WTC11 (cell line): ENCODE measurements around the gene CYP51A1. TPM values are rescaled to one million over a fixed set of nuclear protein-coding genes. Genes with fewer than 3 reads are reported as not detected.
A peak's percentile ranks its signal among the peaks of the same experiment; 100 is the strongest.

Experiments used
- ATAC-seq: fragments of 200-7000 bp; cut with Tn5 transposase; 2 replicates; pipeline ENCODE4 v1.10.0; 2021; ENCODE audit warnings: mild to moderate bottlenecking, moderate library complexity
- CTCF ChIA-PET: fragments of 300-600 bp; sonication (Branson Sonifier 250); formaldehyde crosslinking; loops from one replicate; lab custom pipeline; 2021; ENCODE audit warnings: antibody characterized with exemption; lab: Charles Lee
- POLR2A ChIA-PET: fragments of 350-600 bp; sonication (Branson Sonifier 250); formaldehyde crosslinking; loops from one replicate; lab custom pipeline; 2021; ENCODE audit warnings: antibody characterized with exemption; lab: Charles Lee
- DNase-seq: peaks from one replicate; pipeline ENCODE4 v3.0.0; 2021; ENCODE audit warnings: low spot score
- H3K27ac Mint-ChIP-seq: 2 replicates; pipeline ENCODE4 v1.8.0; 2021; ENCODE audit warnings: mixed read lengths
- H3K27me3 Mint-ChIP-seq: 2 replicates; pipeline ENCODE4 v1.8.0; 2021; ENCODE audit warnings: low read depth, mild to moderate bottlenecking, moderate library complexity, mixed read lengths
- H3K36me3 Mint-ChIP-seq: 2 replicates; pipeline ENCODE4 v1.8.0; 2021; ENCODE audit warnings: mixed read lengths
- H3K4me1 Mint-ChIP-seq: 2 replicates; pipeline ENCODE4 v1.8.0; 2022; ENCODE audit warnings: mixed read lengths
- H3K4me3 Mint-ChIP-seq: 2 replicates; pipeline ENCODE4 v1.8.0; 2021; ENCODE audit warnings: mild to moderate bottlenecking, moderate library complexity, mixed read lengths
- H3K9me3 Mint-ChIP-seq: 2 replicates; pipeline ENCODE4 v1.8.0; 2021; ENCODE audit warnings: mixed read lengths
- ATF1 ChIP-seq: sonication (generic); formaldehyde crosslinking; IDR thresholded peaks from 2 replicates; pipeline ENCODE4 v1.8.1; 2023; ENCODE audit warnings: mild to moderate bottlenecking, moderate library complexity, missing genetic modification reagents
- FOXP1 ChIP-seq: sonication (generic); formaldehyde crosslinking; IDR thresholded peaks from 2 replicates; pipeline ENCODE4 v1.8.0; 2022; ENCODE audit warnings: missing genetic modification reagents, mild to moderate bottlenecking, moderate library complexity, borderline replicate concordance
- NR1H2 ChIP-seq: sonication (generic); formaldehyde crosslinking; IDR thresholded peaks from 2 replicates; pipeline ENCODE4 v1.9.0; 2021; ENCODE audit warnings: mild to moderate bottlenecking, moderate library complexity, missing genetic modification reagents
- PRRX2 ChIP-seq: fragments of 250-450 bp; sonication (Bioruptor Pico); IDR thresholded peaks from 2 replicates; pipeline ENCODE4 v1.8.0; 2021; ENCODE audit warnings: mild to moderate bottlenecking
- RELA ChIP-seq: sonication (generic); formaldehyde crosslinking; IDR thresholded peaks from 2 replicates; pipeline ENCODE4 v1.8.1; 2022; ENCODE audit warnings: missing genetic modification reagents, mild to moderate bottlenecking, borderline replicate concordance
- SMAD4 ChIP-seq: sonication (generic); formaldehyde crosslinking; IDR thresholded peaks from 2 replicates; pipeline ENCODE4 v1.8.0; 2022; ENCODE audit warnings: mild to moderate bottlenecking, missing genetic modification reagents
- SOX15 ChIP-seq: fragments of 250-450 bp; sonication (Bioruptor Pico); IDR thresholded peaks from 2 replicates; pipeline ENCODE4 v1.9.0; 2021; ENCODE audit warnings: mild to moderate bottlenecking
- SP1 ChIP-seq: sonication (generic); formaldehyde crosslinking; conservative IDR thresholded peaks from 2 replicates; pipeline ENCODE4 v1.8.1; 2022; ENCODE audit warnings: missing genetic modification reagents
- TP53 ChIP-seq: sonication (generic); formaldehyde crosslinking; IDR thresholded peaks from 2 replicates; pipeline ENCODE4 v1.8.1; 2023; ENCODE audit warnings: mild to moderate bottlenecking, missing genetic modification reagents
- ZNF121 ChIP-seq: sonication (generic); formaldehyde crosslinking; IDR thresholded peaks from 2 replicates; pipeline ENCODE4 v1.8.0; 2023; ENCODE audit warnings: missing genetic modification reagents
- ZNF317 ChIP-seq: sonication (generic); formaldehyde crosslinking; IDR thresholded peaks from 2 replicates; pipeline ENCODE4 v1.8.1; 2023; ENCODE audit warnings: low read depth, mild to moderate bottlenecking, moderate library complexity, missing genetic modification reagents, borderline replicate concordance
- ZNF416 ChIP-seq: fragments of 250-450 bp; sonication (Bioruptor Pico); IDR thresholded peaks from 2 replicates; pipeline ENCODE4 v1.9.0; 2021; ENCODE audit warnings: mild to moderate bottlenecking, inconsistent platforms
- total RNA-seq: library from RNA; stranded (reverse); gene quantifications from 3 replicates; pipeline ENCODE4 v1.2.3, GENCODE V29; 2021
- TF ChIP-seq, protein P1 (sequence below): sonication (generic); formaldehyde crosslinking; IDR thresholded peaks from 2 replicates; pipeline ENCODE4 v1.8.1; 2023; ENCODE audit warnings: mild to moderate bottlenecking, missing genetic modification reagents, moderate library complexity
- TF ChIP-seq, protein P2 (sequence below): fragments of 250-450 bp; sonication (Bioruptor Pico); IDR thresholded peaks from 2 replicates; pipeline ENCODE4 v1.9.0; 2021; ENCODE audit warnings: moderate library complexity, mild to moderate bottlenecking, inconsistent platforms, borderline replicate concordance
- TF ChIP-seq, protein P3 (sequence below): sonication (generic); formaldehyde crosslinking; IDR thresholded peaks from 2 replicates; pipeline ENCODE4 v1.8.1; 2023; ENCODE audit warnings: mild to moderate bottlenecking, missing genetic modification reagents
- TF ChIP-seq, protein P4 (sequence below): sonication (generic); formaldehyde crosslinking; IDR thresholded peaks from 2 replicates; pipeline ENCODE4 v1.8.1; 2023; ENCODE audit warnings: mild to moderate bottlenecking, missing genetic modification reagents
- TF ChIP-seq, protein P5 (sequence below): sonication (generic); formaldehyde crosslinking; IDR thresholded peaks from 2 replicates; pipeline ENCODE4 v1.8.1; 2022; ENCODE audit warnings: missing genetic modification reagents, borderline replicate concordance
- TF ChIP-seq, protein P6 (sequence below): sonication (generic); formaldehyde crosslinking; IDR thresholded peaks from 2 replicates; pipeline ENCODE4 v1.8.1; 2022; ENCODE audit warnings: mild to moderate bottlenecking, missing genetic modification reagents, moderate library complexity, borderline replicate concordance
- TF ChIP-seq, protein P7 (sequence below): sonication (generic); formaldehyde crosslinking; IDR thresholded peaks from 2 replicates; pipeline ENCODE4 v1.8.0; 2023; ENCODE audit warnings: missing genetic modification reagents, mild to moderate bottlenecking, borderline replicate concordance

CYP51A1 gene
- total RNA-seq, 1 experiment from 2014 or later, result 81.4 TPM

DNA sequence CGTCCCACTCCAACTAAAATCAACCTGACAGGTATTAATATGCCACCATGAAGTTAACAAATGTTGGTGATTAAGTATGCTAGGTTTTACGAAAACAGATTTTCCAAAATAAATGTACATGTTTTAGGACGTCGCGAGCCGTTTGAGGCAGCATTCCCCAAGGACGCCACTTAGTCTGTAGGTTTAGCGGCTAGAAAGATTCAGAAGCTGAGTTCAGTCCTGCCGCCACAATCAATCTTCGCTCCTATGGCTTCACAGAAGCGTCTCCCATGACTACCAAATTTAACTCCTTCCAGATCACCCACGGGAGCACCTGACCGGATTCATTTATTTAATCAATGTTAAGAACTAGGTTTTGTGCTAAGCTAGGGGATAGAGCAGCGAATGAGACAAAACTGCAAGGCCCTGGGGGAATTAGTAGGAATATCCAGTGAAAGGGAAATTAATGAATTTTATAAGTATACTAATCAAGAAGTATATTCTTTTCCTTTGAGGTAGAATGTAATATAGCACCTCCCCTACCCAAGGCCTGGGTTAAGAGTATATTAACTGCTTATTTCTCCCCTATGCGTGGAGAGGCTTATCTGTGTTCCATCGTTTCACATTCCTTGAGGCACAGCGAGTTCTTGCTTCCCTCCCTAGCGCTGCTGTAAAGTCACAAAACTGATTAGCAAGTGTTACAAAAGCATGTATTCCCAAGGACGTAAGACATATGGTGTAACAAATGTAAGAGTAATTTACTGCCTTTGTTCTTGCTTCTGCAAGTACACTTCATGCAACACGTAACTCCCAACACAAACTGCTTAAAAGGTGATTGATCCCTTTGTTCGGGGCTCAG is 994 bp upstream of the CYP51A1 start:
- Mint-ChIP-seq H3K9me3 (peaks cover 12% of the 10 kb centered on the region), H3K27ac (peak overlapping the region; percentile 100), H3K4me3 (peak overlapping the region; percentile 98), H3K36me3 (peaks cover 17% of the 10 kb centered on the region), H3K27me3 (no peaks in the 10 kb centered on the region), H3K4me1 (peaks cover 20% of the 10 kb centered on the region)
- CTCF ChIA-PET, result interaction anchor here (1.0 to 1.6 kb wide), 6 partner anchors 44 to 393 kb away, joined by 4 to 8 read pairs (median 5); partner anchors contain the start of genes GATAD1, LRRD1, PEX1 and RBM48
- ATAC-seq (peak; percentile 1; the same call in 1 of the 2 replicates), DNase-seq (no peak)
- TF ChIP-seq SMAD4 (CRISPR knock-in tag) (no peak), FOXP1 (CRISPR knock-in tag) (no peak), ZNF121 (no peak), PRRX2 (CRISPR knock-in tag) (no peak), SOX15 (CRISPR knock-in tag) (no peak), RELA (no peak), ZNF317 (CRISPR knock-in tag) (no peak), SP1 (no peak)
- TF ChIP-seq, protein P1, sequence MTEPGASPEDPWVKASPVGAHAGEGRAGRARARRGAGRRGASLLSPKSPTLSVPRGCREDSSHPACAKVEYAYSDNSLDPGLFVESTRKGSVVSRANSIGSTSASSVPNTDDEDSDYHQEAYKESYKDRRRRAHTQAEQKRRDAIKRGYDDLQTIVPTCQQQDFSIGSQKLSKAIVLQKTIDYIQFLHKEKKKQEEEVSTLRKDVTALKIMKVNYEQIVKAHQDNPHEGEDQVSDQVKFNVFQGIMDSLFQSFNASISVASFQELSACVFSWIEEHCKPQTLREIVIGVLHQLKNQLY, result no peak
- TF ChIP-seq, protein P2, sequence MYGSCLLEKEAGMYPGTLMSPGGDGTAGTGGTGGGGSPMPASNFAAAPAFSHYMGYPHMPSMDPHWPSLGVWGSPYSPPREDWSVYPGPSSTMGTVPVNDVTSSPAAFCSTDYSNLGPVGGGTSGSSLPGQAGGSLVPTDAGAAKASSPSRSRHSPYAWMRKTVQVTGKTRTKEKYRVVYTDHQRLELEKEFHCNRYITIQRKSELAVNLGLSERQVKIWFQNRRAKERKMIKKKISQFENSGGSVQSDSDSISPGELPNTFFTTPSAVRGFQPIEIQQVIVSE, result no peak
- TF ChIP-seq, protein P3, sequence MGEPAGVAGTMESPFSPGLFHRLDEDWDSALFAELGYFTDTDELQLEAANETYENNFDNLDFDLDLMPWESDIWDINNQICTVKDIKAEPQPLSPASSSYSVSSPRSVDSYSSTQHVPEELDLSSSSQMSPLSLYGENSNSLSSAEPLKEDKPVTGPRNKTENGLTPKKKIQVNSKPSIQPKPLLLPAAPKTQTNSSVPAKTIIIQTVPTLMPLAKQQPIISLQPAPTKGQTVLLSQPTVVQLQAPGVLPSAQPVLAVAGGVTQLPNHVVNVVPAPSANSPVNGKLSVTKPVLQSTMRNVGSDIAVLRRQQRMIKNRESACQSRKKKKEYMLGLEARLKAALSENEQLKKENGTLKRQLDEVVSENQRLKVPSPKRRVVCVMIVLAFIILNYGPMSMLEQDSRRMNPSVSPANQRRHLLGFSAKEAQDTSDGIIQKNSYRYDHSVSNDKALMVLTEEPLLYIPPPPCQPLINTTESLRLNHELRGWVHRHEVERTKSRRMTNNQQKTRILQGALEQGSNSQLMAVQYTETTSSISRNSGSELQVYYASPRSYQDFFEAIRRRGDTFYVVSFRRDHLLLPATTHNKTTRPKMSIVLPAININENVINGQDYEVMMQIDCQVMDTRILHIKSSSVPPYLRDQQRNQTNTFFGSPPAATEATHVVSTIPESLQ (CRISPR knock-in tag), result no peak
- TF ChIP-seq, protein P4, sequence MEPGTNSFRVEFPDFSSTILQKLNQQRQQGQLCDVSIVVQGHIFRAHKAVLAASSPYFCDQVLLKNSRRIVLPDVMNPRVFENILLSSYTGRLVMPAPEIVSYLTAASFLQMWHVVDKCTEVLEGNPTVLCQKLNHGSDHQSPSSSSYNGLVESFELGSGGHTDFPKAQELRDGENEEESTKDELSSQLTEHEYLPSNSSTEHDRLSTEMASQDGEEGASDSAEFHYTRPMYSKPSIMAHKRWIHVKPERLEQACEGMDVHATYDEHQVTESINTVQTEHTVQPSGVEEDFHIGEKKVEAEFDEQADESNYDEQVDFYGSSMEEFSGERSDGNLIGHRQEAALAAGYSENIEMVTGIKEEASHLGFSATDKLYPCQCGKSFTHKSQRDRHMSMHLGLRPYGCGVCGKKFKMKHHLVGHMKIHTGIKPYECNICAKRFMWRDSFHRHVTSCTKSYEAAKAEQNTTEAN, result no peak
- TF ChIP-seq, protein P5, sequence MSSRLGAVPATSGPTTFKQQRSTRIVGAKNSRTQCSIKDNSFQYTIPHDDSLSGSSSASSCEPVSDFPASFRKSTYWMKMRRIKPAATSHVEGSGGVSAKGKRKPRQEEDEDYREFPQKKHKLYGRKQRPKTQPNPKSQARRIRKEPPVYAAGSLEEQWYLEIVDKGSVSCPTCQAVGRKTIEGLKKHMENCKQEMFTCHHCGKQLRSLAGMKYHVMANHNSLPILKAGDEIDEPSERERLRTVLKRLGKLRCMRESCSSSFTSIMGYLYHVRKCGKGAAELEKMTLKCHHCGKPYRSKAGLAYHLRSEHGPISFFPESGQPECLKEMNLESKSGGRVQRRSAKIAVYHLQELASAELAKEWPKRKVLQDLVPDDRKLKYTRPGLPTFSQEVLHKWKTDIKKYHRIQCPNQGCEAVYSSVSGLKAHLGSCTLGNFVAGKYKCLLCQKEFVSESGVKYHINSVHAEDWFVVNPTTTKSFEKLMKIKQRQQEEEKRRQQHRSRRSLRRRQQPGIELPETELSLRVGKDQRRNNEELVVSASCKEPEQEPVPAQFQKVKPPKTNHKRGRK (CRISPR knock-in tag), result no peak
- POLR2A ChIA-PET, result interaction anchor here (1.0 to 1.3 kb wide), 3 partner anchors 111 to 312 kb away, joined by 3 to 6 read pairs (median 4); partner anchors contain the start of genes ANKIB1, GATAD1 and KRIT1

DNA sequence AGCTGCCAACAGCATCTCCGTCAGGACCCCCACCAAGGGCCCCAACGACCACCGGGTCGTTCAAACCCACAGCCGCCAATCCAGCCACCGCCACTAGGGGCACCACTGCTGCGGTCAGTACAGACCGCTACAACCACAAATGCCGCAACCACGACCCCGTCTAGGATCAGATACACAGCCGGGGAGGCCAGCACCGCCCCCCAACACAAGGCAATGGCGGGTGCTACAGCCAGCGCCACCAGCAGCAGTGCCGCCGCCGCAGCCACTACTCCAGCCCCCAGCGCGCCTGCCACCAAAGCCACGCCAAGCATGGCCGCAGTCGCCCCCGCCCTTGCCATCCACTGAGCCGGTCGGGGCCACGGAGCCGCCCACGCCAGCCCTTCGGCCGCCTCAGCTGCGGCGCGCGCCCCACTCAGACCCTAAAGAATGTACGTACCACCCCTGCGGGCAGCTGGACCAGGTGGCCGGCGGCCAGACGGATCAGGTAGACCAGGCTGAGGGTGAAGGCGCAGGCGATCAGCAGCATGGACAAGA is 473 bp downstream of the CYP51A1 start:
- Mint-ChIP-seq H3K36me3 (peaks cover 25% of the 10 kb centered on the region), H3K27ac (peak overlapping the region; percentile 100), H3K4me1 (peaks cover 20% of the 10 kb centered on the region), H3K9me3 (peaks cover 5% of the 10 kb centered on the region), H3K27me3 (no peaks in the 10 kb centered on the region), H3K4me3 (peak overlapping the region; percentile 98)
- ChIA-PET CTCF (interaction anchor here (0.6 to 2.2 kb wide), 9 partner anchors 113 to 461 kb away, joined by 4 to 9 read pairs (median 5); partner anchors contain the start of genes GATAD1, PEX1 and RBM48), POLR2A (interaction anchor here (0.8 to 1.3 kb wide), 3 partner anchors 75 to 303 kb away, joined by 3 to 4 read pairs (median 3); partner anchors contain the start of genes ANKIB1 and KRIT1)
- DNase-seq (peak; percentile 95), ATAC-seq (peak; percentile 71)
- TF ChIP-seq, protein P6, sequence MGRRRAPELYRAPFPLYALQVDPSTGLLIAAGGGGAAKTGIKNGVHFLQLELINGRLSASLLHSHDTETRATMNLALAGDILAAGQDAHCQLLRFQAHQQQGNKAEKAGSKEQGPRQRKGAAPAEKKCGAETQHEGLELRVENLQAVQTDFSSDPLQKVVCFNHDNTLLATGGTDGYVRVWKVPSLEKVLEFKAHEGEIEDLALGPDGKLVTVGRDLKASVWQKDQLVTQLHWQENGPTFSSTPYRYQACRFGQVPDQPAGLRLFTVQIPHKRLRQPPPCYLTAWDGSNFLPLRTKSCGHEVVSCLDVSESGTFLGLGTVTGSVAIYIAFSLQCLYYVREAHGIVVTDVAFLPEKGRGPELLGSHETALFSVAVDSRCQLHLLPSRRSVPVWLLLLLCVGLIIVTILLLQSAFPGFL (CRISPR knock-in tag), result no peak
- no peak for TF ChIP-seq NR1H2 (CRISPR knock-in tag)
- TF ChIP-seq, protein P4, result no peak
- TF ChIP-seq, protein P7, sequence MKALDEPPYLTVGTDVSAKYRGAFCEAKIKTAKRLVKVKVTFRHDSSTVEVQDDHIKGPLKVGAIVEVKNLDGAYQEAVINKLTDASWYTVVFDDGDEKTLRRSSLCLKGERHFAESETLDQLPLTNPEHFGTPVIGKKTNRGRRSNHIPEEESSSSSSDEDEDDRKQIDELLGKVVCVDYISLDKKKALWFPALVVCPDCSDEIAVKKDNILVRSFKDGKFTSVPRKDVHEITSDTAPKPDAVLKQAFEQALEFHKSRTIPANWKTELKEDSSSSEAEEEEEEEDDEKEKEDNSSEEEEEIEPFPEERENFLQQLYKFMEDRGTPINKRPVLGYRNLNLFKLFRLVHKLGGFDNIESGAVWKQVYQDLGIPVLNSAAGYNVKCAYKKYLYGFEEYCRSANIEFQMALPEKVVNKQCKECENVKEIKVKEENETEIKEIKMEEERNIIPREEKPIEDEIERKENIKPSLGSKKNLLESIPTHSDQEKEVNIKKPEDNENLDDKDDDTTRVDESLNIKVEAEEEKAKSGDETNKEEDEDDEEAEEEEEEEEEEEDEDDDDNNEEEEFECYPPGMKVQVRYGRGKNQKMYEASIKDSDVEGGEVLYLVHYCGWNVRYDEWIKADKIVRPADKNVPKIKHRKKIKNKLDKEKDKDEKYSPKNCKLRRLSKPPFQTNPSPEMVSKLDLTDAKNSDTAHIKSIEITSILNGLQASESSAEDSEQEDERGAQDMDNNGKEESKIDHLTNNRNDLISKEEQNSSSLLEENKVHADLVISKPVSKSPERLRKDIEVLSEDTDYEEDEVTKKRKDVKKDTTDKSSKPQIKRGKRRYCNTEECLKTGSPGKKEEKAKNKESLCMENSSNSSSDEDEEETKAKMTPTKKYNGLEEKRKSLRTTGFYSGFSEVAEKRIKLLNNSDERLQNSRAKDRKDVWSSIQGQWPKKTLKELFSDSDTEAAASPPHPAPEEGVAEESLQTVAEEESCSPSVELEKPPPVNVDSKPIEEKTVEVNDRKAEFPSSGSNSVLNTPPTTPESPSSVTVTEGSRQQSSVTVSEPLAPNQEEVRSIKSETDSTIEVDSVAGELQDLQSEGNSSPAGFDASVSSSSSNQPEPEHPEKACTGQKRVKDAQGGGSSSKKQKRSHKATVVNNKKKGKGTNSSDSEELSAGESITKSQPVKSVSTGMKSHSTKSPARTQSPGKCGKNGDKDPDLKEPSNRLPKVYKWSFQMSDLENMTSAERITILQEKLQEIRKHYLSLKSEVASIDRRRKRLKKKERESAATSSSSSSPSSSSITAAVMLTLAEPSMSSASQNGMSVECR (CRISPR knock-in tag), result no peak
- TF ChIP-seq ZNF416 (CRISPR knock-in tag), result peak; percentile 14; the same call in 1 of the 2 replicates
- TF ChIP-seq ATF1, result no peak
- TF ChIP-seq RELA, result peak; percentile 74; the same call in 1 of the 2 replicates
- TF ChIP-seq TP53 (CRISPR knock-in tag), result no peak
